GM12878 (cell line): ENCODE data around the gene ZWINT. TPM values are rescaled to one million over a fixed set of nuclear protein-coding genes. Genes with fewer than 3 reads are reported as not detected.

Experiments
- ATAC-seq: fragments of 200-7000 bp; cut with Tn5 transposase; 3 replicates; pipeline ENCODE4 v1.9.1; 2020; ENCODE audit warnings: mild to moderate bottlenecking, moderate library complexity
- BruUV-seq: library from RNA; stranded (reverse); fragments of 400-500 nt; replicated peaks from 2 replicates; lab custom pipeline; 2021; lab: Mats Ljungman, UMichigan
- CTCF ChIA-PET: fragments of 300-600 bp; sonication (Branson Sonifier 250); formaldehyde crosslinking; extraction: SDS; loops from one replicate; lab custom pipeline; 2021; ENCODE audit warnings: inconsistent platforms; lab: Yijun Ruan, JAX
- POLR2A ChIA-PET: fragments of 350-600 bp; formaldehyde crosslinking; extraction: SDS; loops from one replicate; lab custom pipeline; 2021; ENCODE audit warnings: inconsistent platforms; lab: Charles Lee
- RAD21 ChIA-PET: fragments of 300-600 bp; sonication (Branson Sonifier 250); formaldehyde crosslinking; loops from one replicate; lab custom pipeline; 2023; ENCODE audit warnings: antibody characterized with exemption; ENCODE audit not compliant: unreplicated experiment; lab: Charles Lee
- SMC1A ChIA-PET: fragments of 300-600 bp; sonication (Branson Sonifier 250); formaldehyde crosslinking; loops from one replicate; lab custom pipeline; 2023; ENCODE audit not compliant: unreplicated experiment, uncharacterized antibody; lab: Charles Lee
- DNase-seq: peaks from one replicate; pipeline ENCODE4 v3.0.0-alpha.2; 2011; ENCODE audit warnings: low read depth, low spot score
- FAIRE-seq: peaks from 3 replicates; lab custom pipeline; 2011; peaks lifted over from hg19 to GRCh38; lab: Jason Lieb, UNC
- H2AFZ ChIP-seq: 2 replicates; pipeline ENCODE4 v1.6.0; 2011; ENCODE audit warnings: low read depth, low read length, control low read depth; ENCODE audit not compliant: control insufficient read depth
- H3K27ac ChIP-seq: 2 replicates; pipeline ENCODE4 v1.5.1; 2011; ENCODE audit warnings: control low read depth; ENCODE audit not compliant: control insufficient read depth, insufficient read depth
- H3K27me3 ChIP-seq, 2 experiments: replicated peaks in 1 of 2; 2 replicates each; pipeline versions ENCODE4 v1.6.0 to v1.6.1; 2011; ENCODE audit warnings: low read length in 1 of 2; ENCODE audit not compliant: control insufficient read depth in 2 of 2, insufficient read depth in 2 of 2
- H3K36me3 ChIP-seq, 2 experiments: 2 replicates each; pipeline ENCODE4 v1.5.1; 2011; ENCODE audit warnings: low read length in 1 of 2; ENCODE audit not compliant: control insufficient read depth in 2 of 2, insufficient read depth in 2 of 2
- H3K4me1 ChIP-seq: 2 replicates; pipeline ENCODE4 v1.6.1; 2011; ENCODE audit warnings: mild to moderate bottlenecking, low read length, moderate library complexity, mixed read lengths; ENCODE audit not compliant: control insufficient read depth, insufficient read depth
- H3K4me2 ChIP-seq: 2 replicates; pipeline ENCODE4 v1.6.0; 2011; ENCODE audit warnings: control low read depth; ENCODE audit not compliant: control insufficient read depth, insufficient read depth
- H3K4me3 ChIP-seq: fragments of 200-600 bp; sonication (generic); 2 replicates; pipeline ENCODE4 v1.5.1; 2016
- H3K79me2 ChIP-seq: 2 replicates; pipeline ENCODE4 v1.6.0; 2011; ENCODE audit warnings: low read length; ENCODE audit not compliant: control insufficient read depth, insufficient read depth
- H3K9ac ChIP-seq: 2 replicates; pipeline ENCODE4 v1.8.0; 2011; ENCODE audit warnings: low read length, control low read depth, mixed read lengths; ENCODE audit not compliant: control insufficient read depth, insufficient read depth
- H3K9me3 ChIP-seq: replicated peaks from 3 replicates; pipeline ENCODE4 v1.5.1; 2011; ENCODE audit warnings: mild to moderate bottlenecking, low read length; ENCODE audit not compliant: control insufficient read depth, insufficient read depth
- H4K20me1 ChIP-seq: 2 replicates; pipeline ENCODE4 v1.6.0; 2011; ENCODE audit not compliant: control insufficient read depth, insufficient read depth
- CBX5 ChIP-seq: sonication (generic); IDR thresholded peaks from 2 replicates; pipeline ENCODE4 v1.6.1; 2016; ENCODE audit warnings: low read depth, moderate library complexity, mild to moderate bottlenecking, inconsistent platforms
- SMC3 ChIP-seq: IDR thresholded peaks from 2 replicates; pipeline ENCODE4 v1.6.1; 2011; ENCODE audit warnings: low read length, improper control_type of control experiment, borderline replicate concordance
- WGBS: methylation state at CpG from one replicate; pipeline ENCODE4 v1.1.6; 2016; ENCODE audit warnings: low lambda C conversion rate; ENCODE audit not compliant: insufficient replicate concordance, insufficient coverage; ENCODE audit errors: missing lambda C conversion rate; 5-methylcytosine and 5-hydroxymethylcytosine counted together
- in situ Hi-C: fragments of 300-500 bp; cut with MboI; formaldehyde crosslinking; loops from 9 replicates; pipeline ENCODE4 v1.14.3; 2018; ENCODE audit warnings: mixed read lengths
- intact Hi-C: fragments of 100-400 bp; cut with micrococcal nuclease; formaldehyde crosslinking; loops from one replicate; pipeline ENCODE4 v1.14.2; 2022; ENCODE audit not compliant: unreplicated experiment
- polyA plus RNA-seq, 11 experiments: library from polyadenylated mRNA; depleted of rRNA in 4 of 11; unstranded in 6 of 11; stranded (reverse) in 5 of 11; fragments of >200 nt; fragmentation: Nextera tagmentation in 4 of 11; fragmentation: Illumina TruSeq in 1 of 11; extraction: Ambion mirVana in 4 of 11; extraction: Trizol in 1 of 11; gene quantifications; 1 replicate in 1 of 11; 2 replicates in 10 of 11; pipeline versions ENCODE4 v1.2.1 to v1.2.3, GENCODE V29; 2011 to 2016; ENCODE audit warnings: inconsistent platforms in 2 of 11, missing spikeins in 2 of 11, low read depth in 1 of 11
- total RNA-seq, 4 experiments: library from RNA; depleted of rRNA in 3 of 4; stranded (reverse); fragments of >200 nt in 3 of 4; fragmentation: Illumina TruSeq in 1 of 4; extraction: Trizol in 1 of 4; gene quantifications; 2 replicates each; pipeline versions ENCODE4 v1.2.1 to v1.2.3, GENCODE V29; 2013 to 2021
- TF ChIP-seq, protein P1 (sequence below): fragments of 150-350 bp; IDR thresholded peaks from 2 replicates; pipeline ENCODE4 v1.6.1; 2016; ENCODE audit warnings: low read depth, low read length

Gene ZWINT
- total and polyA plus RNA-seq, 10 of the 15 experiments (the other 5 are each of a cell fraction or from before 2014, with no cell fraction given), result 98.7 to 324 (median 138) TPM

DNA sequence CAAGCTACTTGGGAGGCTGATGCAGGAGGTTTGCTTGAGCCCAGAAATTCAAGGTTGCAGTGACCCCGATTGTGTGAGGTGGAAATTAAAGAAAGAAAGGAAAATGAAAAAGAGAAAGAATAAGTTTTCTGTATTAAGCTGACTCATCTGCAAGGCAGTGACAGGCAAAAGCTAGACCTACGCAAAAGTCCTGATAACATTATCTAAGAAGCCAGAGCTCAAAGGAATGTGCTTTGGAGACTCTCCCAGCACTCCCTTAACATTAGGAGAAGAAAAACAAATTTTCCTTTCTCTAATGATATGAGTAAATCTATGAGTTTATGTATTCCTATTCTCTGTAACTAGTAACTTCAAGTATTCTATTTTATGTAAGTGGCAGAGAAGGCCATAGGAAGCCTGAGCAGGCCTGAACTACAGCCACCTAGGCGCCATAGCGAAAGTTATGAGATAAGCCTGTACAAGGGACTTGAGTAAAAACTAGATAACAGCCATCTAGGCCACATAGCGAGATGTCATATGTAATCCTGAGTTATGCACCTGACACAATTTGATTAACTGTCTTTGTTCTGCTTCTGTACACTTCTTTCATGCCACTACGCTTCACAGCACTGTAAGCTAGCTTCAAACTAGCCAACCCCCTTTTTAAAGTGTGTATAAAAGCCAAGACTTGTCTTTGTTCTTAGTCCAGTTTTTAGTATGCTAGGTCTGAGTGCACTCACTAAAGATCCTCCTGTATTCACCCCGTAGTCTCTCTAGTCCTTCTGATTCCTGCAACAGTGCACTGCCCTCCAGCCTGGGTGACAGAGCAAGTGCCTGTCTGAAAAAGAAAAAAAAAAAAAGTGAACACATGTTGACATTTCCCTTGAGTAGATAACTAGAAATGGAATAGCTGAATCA, 9.4 kb upstream of the ZWINT start:
- Histone ChIP-seq H3K4me1 (no peaks in the 10 kb centered on the region), H4K20me1 (no peaks in the 10 kb centered on the region), H3K4me3 (no peak overlapping the region), H3K79me2 (no peaks in the 10 kb centered on the region), H3K36me3 (no peaks in the 10 kb centered on the region), H3K27ac (no peak overlapping the region), H3K4me2 (no peak overlapping the region), H3K9ac (no peak overlapping the region), H3K9me3 (peaks cover 3% of the 10 kb centered on the region; the same call in 2 of the 3 replicates), H2AFZ (no peak overlapping the region), H3K27me3 (no peaks in the 10 kb centered on the region)
- BruUV-seq, result no TSS peak
- DNase-seq, result no peak
- FAIRE-seq, result no peak
- SMC1A ChIA-PET, result no interaction called here
- no peak for ATAC-seq
- 78% methylated on average over 7 of the region's 7 CpGs for WGBS
- RAD21 ChIA-PET, result interaction anchor here (0.5 kb wide), 1 partner anchor 166 kb away, joined by 4 read pairs; no protein-coding TSS in a partner anchor
- intact Hi-C loops (no loop called here), in situ Hi-C loops (no loop called here)
- CTCF ChIA-PET, result interaction anchor here (0.6 kb wide), 1 partner anchor 9 kb away, joined by 3 read pairs; the partner anchor contains the start of gene ZWINT
- POLR2A ChIA-PET, result interaction anchor here (0.6 kb wide), 1 partner anchor 417 kb away, joined by 3 read pairs; no protein-coding TSS in a partner anchor
- TF ChIP-seq CBX5, result peak; percentile 100
- TF ChIP-seq, protein P1, sequence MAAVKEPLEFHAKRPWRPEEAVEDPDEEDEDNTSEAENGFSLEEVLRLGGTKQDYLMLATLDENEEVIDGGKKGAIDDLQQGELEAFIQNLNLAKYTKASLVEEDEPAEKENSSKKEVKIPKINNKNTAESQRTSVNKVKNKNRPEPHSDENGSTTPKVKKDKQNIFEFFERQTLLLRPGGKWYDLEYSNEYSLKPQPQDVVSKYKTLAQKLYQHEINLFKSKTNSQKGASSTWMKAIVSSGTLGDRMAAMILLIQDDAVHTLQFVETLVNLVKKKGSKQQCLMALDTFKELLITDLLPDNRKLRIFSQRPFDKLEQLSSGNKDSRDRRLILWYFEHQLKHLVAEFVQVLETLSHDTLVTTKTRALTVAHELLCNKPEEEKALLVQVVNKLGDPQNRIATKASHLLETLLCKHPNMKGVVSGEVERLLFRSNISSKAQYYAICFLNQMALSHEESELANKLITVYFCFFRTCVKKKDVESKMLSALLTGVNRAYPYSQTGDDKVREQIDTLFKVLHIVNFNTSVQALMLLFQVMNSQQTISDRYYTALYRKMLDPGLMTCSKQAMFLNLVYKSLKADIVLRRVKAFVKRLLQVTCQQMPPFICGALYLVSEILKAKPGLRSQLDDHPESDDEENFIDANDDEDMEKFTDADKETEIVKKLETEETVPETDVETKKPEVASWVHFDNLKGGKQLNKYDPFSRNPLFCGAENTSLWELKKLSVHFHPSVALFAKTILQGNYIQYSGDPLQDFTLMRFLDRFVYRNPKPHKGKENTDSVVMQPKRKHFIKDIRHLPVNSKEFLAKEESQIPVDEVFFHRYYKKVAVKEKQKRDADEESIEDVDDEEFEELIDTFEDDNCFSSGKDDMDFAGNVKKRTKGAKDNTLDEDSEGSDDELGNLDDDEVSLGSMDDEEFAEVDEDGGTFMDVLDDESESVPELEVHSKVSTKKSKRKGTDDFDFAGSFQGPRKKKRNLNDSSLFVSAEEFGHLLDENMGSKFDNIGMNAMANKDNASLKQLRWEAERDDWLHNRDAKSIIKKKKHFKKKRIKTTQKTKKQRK, result peak; percentile 68
- TF ChIP-seq SMC3, result no peak
